Measurements from ENCODE around the gene ZFYVE19.

The ZFYVE19 gene

DNA sequence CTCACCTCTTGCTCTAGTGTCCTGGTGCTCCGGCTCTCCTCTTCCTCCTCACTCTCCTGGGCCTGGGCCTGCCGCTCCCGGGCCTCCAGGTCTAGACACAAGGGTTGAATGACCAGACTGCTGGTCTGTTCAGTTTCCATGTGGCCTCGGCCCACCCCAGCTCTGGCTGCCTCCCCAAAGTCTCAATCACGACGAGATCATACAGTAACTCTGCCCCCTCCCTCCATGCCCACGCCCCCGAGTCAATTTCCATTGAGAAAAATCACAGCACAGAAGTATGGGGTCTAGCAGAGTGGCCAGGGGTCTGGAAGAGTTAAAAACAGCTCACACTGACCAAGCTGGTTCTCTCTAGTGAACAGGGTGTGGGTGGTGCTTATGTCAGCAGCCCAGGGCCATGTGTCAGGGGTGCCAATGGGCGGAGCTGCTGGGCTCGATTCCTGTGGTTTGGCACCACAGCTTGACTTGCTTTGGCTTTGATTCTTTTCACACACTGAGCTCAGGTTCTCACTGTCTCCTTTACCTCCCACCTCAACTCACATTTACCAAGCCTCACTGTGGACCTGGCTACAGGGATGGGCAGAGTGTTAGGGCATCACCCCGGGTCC is 30.2 kb upstream of the ZFYVE19 start:
- DNase-seq, result peak; percentile 19

DNA sequence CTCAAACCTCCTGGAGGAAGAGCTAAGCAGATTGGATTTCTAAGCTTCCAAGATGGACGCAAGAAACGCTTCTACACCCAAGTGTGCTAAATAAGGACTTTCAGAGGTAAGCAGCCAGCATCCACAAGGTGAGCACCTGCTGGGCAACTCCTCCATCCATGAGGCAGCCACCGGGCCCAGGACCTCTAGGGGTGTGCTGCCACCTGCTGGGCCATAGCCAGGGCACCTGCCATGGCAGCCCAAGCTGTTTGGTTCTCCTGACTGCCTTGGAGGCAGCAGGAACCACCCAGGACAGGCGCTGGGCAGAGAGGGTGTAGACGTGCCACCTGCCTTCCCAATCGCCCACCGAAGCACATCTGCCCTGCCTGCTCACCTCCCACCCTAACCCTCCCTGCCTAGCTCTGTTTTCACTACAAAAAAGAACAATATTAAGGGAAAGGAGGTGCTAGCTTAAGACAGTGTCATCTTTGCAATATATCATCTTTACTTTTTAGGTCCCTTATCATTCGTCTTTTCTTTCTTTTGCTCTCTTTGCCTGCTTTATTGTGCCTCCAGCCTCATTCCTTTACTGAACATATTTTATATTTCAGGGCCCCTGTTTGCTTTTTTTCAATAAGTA is 24.2 kb upstream of the ZFYVE19 start:
- DNase-seq, result peak; percentile 60

DNA sequence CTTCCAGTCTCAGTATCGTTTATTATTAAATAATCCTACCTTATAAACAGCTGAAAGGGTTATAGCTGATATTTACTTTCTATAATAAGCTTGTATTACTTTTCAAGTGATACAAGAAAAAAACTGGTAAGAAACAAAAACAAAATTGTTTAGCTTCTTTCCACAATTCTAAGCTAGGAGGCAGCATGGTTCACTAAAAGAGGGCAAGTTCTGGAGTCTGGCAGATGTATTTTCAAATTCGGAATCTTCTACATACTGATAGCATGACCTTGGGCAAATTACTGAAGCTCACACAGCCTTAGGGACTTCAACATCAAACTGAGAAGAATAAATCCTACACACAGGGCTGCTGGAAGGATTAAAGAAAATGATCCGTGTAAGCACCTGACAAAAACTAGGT is 21.7 kb upstream of the ZFYVE19 start:
- DNase-seq, result no peak

DNA sequence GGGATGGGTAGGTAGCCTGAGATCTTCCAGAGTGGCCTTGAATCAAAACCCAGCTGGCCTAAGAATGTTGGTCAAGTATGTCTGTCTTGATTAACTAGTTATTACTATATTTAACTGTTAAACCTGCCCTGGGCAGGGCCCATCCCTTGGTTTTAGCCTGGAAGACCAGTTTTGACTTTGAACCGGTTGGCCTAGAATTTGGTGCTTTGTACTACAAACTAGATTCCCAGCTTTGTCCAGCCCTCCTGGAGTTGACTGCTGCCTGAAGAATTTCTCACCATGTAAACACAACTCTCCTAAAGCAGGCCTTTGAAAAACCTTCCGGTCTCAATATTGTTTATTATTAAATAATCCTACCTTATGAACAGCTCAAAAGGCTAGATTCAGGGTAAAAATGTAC is 21.1 kb upstream of the ZFYVE19 start:
- DNase-seq, result no peak

DNA sequence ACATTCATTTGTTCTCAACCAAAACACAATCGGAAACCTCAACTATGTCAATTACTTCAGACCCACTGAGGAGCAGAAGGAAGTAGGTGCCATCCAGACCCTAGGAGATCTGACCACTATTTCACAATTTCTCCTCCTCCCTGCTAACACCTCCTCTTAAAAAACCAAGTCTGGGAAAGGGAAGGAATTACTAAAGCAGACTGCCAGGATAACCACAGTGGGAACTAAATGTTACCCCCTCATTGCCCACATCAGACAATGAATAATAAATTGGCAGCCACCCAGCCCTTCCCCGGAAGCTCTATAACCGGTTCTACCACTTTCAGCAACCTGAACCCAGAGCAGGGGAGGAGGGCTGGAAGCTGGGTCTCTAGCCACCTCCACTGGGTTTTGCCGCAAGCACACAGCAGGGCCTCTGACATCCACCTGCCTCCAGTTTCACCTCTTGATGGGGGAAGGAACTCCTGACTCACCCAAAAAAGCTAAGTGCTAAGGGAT is 19.5 kb upstream of the ZFYVE19 start:
- DNase-seq, result peak; percentile 87

DNA sequence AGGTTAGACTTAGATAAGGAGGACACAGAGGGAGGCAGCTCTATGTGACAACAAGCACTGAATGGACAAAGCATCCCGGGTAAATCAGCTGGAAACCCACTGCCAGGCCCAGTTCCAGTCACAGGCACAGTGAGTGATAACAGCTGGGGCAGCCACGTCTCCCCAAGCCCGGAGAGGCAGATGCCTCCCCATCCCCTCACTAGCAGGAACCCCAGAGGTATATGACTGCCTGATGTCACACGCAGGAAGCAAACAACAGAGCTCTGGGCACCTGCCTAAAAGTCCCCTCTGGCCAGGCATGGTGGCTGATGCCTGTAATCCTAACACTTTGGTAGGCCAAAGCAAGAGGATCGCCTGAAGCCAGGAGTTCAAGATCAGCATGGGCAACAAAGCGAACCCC is 18.9 kb upstream of the ZFYVE19 start:
- no peak for DNase-seq

DNA sequence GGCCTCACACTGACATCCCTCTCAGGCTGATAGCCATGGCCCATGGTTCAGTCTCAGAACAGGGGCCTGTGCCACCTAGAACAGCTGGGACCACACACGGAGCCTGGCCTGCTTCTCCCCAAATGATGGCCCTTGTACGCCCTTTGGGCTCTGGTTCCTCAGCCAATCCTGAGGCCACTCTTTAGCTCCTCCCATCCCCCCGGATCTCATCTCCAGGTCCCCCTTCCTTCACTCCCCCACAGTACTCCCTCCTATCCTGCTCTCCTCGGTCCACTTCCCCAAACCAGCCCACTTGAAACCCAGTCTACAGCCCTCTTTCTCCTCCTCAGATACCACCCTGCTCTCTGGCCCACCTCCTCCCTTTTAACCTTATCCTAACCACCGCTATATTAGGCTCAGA is 17.8 kb upstream of the ZFYVE19 start:
- no peak for DNase-seq

DNA sequence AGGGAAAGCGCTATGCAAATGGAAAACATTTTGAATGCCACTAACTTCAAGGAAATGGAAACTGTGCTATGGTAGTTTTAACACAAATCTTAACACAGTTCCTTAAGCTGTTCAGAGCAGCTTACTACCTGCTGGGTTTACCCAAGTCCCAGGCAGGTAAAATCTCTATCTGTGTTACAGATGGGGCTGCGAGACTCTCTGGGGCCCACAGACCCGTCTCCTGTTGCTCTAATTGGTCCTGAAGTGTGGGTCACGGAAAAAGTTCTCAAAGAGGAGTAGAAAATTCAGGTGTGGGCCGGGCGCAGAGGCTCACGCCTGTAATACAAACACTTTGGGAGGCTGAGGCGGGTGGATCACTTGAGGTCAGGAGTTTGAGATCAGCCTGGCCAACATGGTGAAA is 16.9 kb upstream of the ZFYVE19 start:
- no peak for DNase-seq

DNA sequence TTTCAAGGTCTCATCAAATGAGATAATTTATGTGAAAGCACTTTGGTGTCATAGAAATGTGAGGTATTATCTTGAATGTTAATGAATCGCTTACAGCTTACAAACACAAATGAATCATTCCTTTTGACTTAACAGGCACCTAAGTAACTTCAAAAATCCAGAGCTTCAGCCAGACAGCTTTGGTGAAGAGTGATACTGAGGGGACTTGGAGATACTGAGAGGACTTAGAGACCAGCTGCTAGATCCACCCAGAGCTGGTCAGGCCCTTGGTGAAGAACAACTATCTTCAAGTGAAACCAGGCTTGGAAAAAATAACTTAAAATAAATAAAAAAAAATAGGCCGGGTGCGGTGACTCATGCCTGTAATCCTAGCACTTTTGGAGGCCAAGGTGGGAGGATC is 16.2 kb upstream of the ZFYVE19 start:
- DNase-seq, result no peak

DNA sequence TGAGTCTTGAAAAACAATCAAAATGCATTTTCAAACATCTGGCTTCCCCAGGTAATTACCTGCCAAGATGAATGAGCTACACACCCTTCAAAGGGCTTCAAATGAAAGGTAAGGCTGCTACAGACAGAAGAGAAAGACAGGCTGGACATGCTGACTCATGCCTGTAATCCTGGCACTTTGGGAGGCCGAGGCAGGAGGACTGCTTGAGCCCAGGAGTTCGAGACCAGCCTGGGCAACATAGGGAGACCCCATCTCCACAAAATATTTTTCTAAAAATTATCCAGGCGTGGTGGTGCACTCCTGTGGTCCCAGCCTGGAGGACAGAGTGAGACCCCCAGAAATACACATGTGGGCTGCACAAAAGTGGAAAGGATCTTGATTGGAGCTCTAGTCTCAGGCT is 14.5 kb upstream of the ZFYVE19 start:
- DNase-seq, result no peak

DNA sequence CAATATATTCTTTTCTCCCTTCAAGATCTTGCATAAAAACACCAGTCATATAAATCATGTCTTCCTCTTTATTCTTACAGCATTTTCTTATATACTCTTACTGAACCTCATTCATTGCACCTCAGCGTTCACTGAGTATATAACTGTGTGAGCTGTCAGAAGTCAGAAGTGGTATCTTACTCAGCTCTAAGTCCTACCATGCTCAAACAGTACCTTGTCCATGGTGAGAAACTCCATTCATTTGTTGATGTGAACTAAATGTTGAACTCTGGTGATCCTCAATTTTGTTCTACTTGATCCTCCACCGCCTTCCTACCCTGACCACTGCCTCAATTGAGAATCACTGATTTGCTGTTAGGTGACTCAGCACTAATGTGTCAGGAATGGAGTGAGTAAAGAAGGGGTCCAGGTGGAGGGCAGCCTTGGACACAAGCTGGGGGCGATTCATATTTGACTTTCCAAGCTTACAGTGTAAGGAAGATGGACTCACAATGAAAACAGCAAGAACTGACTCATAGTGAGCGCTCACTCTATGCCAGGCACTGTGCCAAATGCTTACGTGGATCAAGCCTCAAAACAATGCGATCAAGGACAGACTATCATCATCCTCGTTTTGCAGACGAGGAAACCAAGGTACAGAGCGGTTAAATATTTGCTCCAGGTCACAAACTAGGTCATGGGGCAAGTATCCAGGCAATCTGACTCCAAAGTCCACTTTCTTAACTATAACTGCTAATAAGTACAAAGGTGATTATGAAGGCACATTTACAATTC is 13.5 kb upstream of the ZFYVE19 start:
- peak; percentile 33 for DNase-seq

DNA sequence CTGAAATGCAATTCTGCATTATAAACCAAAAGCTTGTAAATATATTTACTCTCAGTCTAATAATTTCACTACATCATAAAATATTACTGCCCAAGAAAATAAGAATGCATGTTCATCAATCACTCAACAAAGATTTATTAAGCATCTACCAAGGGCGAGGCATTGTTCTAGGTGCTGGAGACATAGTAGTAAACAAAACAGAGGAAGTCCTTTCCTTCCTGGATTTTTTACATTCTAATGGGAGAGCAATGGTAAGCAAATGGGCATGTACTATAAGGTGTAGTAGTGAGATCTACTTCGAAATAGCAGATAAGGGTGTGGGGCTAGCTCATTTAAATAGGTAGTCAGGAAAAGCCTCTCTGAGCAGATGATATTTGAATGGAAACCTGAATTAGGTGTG is 10.8 kb upstream of the ZFYVE19 start:
- DNase-seq, result no peak

DNA sequence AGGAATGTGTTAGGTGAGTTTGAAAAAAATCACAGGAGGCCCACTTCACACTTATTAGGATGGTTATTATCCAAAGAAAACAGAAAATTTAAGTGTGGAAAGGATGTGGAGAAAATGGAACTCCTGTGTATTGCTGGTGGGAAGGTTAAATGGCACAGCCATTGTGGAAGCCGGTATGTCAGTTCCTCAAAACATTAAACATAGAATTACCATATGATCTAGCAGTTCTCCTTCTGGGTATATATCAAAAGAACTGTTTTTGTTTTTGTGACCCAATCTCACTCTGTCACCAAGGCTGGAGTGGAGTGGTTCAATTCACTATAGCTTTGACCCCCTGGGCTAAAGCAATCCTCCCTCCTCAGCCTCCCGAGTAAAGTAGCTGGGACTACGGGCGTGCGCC is 10.4 kb upstream of the ZFYVE19 start:
- DNase-seq, result no peak

DNA sequence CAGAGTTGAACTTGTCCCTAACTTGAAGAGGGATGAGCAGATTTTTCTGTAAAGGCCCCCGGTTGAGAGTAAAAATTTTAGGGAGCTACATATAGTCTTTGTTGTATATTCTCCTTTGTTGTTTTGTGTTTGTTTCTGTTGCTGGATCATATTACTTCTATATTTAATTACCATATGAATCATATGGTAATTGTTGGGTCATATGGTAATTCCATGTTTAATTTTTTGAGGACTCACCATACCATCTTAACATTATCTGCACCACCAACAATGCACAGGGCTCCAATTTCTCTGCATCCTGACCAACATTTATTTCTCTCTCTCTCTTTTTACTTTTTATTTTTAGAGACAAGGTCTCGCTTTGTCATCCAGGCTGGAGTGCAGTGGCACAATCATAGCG is 7.4 kb upstream of the ZFYVE19 start:
- DNase-seq, result no peak

DNA sequence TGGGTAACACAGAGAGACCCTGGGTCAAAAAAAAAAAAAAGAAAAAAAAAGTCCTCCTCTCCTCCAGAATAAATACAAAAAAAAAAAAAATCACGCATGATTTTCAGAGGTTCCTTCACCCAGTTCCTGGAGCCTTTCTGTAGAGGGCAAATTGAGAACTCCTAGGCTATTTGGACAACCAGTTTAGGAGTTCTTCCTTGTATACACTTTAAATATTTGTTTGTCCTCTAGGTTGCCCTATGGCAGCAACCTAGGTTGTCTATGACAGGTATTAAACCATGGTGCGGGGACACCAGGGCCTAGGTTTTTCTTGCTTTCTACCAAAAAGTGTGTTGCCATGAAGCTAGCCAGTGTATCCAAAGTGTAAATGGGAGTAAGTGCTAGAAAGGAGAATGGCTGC is 3.8 kb upstream of the ZFYVE19 start:
- no peak for DNase-seq

DNA sequence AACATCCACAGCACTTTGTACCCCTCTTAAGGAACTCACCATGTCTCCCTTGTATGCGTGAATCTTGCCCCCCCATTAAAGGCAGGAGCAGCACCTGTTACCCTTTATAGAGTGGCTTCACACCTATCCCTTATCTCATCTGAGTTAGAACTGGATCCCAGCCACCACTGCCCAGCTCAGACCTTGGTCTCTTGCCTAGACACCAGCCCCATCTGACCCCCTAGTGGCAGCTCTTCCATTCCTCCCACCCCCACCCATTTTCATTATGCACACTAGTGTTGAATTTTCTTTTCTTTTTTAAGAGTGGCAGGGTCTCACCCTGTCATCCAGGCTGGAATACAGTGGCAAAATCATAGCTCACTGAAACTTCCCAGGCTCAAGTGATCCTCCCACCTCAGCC is 3.2 kb upstream of the ZFYVE19 start:
- DNase-seq, result no peak

DNA sequence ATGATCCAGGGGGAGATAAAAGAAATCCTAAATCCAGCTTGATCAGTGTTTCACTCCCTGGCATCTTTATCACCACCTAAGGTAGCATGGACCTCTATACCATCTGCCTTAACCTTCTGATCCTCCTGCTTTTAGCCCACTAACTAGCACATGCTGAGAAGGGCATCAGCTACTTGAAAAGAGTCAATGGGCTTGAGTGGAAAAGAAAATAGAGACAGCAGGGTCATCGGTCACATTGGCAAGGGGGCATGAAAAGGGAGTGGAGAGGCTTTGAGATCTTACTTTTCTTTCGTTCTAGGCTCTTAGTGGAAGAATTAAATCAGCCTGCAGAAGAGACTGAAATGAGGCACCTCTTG is 239 bp upstream of the ZFYVE19 start:
- DNase-seq, result no peak

DNA sequence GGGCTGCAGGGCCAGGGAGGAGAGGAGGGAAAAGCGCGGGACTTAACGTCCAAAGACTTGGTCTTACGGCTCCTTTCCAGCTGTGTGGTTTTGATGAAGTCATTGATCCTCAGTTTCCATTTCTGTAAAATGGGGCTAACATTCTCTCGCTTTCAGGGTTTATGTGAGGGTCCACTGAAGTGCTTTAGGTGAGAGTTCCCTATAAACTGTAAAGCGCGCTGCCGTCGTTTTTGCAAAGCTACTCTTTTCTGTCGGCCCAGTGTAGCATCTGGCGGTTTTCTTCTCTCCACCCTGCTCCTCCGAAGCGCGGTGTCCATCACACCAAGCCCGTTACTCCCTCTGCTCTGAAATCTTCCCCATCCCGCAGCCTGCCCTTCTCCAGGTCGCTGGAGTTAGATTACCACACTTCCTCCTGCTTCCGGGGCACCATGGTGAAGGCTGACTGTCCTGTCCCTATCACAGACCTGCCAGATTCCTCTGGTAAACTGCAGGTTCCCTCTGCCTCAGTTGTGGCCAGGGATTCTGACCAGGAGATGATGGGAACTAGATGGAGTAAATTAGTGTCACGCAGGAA is 1.1 kb downstream of the ZFYVE19 start:
- DNase-seq, result no peak

DNA sequence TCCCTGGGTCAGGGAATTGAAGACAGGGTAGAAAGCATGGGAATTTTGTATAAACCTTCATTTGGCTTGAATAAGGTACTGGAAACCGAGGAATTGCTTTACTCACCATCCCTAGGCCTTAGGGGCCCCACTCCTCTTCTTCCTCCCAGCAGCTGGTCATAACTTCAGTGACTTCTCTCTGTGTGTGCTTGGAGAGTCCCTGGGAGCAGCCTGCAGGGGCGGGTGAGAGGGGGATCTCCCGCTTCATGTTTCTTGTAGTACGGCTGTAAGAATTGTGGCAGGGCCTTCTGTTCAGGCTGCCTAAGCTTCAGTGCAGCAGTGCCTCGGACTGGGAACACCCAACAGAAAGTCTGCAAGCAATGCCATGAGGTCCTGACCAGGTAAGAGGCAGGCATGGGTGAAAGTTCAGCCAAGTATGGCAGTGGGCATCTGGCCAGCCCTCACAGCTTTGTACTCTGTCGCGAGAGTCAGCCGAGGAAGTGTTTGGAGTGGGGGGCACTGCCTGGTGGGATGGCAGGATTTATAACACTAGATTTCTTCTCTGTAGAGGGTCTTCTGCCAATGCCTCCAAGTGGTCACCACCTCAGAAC is 2.1 kb downstream of the ZFYVE19 start:
- no peak for DNase-seq

DNA sequence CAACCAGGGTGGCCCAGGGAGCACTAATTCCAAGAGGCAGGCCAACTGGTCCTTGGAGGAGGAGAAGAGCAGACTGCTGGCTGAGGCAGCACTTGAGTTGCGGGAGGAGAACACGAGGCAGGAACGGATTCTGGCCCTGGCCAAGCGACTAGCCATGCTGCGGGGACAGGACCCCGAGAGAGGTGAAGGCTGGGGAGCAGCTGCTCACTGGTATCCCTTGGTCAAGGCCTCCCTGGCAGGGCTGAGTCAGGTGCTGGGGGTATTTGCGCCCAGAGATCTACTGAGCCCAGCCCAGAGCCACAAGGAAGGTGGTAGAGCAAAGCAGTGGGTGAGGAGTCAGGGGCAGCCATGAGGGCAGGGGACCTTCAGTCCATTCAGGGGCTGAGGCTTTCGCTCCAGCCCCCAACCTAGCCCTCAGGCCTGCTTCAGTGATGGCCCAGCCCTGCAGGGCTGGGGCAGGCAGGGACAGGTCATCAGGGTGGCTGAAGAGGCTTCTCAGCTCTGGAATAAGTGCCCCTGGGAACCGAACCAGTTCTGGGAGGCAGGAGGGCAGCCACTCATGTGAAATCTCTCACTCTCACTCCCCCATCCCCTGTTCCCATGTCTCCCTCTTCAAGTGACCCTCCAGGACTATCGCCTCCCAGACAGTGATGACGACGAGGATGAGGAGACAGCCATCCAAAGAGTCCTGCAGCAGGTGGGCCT is 6.0 kb downstream of the ZFYVE19 start:
- DNase-seq, result no peak

DNA sequence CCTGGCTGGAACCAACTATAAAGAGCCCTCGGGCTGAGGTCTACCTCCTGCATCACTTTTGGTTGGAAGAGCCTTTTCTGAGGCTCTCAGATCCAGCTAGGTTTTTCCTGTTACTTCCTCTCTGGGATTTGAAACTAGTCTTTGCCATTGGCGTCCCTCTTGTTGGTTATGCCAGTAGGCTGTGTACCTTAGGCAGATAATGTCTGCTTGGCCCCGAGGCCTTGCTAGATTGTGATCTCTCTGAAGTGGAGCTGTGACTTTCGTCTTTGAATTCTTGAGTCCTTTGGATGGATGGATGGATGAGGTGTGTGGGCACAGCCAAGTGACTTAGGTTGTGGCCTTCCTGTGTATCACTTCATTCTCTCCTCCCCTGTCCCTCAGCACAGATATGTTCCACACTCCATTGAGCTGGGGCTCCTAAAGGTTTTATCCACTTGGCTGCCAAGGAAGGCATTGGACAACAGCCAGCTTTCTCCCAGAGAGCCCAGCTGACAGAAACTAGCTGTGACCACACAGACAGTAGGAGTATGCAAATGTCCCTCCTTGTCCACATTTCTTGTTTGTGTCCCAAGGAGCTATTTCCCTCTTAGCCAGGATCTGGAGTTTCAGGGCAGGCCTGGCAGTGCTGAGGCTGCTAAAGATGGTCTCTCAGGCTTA is 8.3 kb downstream of the ZFYVE19 start:
- DNase-seq, result no peak

DNA sequence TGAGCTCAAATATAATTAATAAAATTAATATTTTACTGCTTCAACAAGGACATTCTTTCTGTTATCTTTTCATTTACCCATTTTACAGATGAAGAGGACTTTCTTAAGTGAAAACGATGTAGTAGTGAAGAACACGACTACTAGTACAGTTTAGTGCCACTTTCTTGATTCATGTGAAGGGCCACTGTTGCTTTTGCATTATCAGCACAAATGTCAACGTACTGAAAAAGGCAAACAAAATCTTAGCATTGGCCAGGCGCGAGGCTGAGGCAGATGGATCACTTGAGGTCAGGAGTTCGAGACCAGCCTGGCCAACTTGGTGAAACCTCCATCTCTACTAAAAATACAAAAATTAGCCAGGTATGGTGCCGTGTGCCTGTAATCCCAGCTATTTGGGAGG is 12.2 kb downstream of the ZFYVE19 start:
- DNase-seq, result no peak

DNA sequence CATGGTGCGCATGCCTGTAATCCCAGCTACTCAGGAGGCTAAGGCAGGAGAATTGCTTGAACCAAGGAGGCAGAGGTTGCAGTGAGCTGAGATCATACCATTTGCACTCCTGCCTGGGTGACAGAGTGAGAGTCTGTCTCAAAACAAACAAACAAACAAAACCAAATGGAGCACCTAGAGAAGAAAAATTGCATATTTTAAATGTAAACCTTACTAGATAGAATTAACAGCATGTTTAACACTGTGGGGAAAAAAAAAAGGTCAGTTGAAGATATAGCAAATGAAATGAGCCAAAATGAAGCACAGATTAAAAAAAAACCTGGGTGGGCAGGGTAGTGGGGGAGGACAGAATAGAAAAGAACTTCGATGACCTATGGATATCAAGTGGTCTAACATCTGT is 14.3 kb downstream of the ZFYVE19 start:
- DNase-seq, result no peak

Measured in NCI-H2029 (cell line).